Measurements from ENCODE around the gene SDHAF2. TPM values are rescaled to one million over a fixed set of nuclear protein-coding genes. Genes with fewer than 3 reads are reported as not detected.

SDHAF2 gene
- total RNA-seq, 1 experiment from 2014 or later: 34.0 TPM

DNA sequence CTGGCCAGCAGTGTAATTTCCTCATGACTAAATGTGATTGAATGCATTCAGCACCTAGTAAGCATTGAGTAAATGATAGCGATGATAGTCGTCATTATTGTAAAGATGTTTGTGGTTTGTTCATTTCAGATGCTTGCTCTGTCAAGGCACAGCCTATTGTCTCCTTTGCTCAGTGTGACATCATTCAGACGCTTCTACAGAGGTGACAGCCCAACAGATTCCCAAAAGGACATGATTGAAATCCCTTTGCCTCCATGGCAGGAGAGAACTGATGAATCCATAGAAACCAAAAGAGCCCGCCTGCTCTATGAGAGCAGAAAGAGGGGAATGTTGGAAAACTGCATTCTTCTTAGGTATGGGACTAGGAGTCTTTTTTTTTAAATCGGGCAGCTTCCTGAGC is 7.6 kb downstream of the SDHAF2 start:
- BruUV-seq (replicated peaks): no TSS peak
- peaks cover 95% of the 10 kb centered on the region for H3K79me2 ChIP-seq (ENCODE audit: insufficient read depth, low read length)
- H3K4me1 ChIP-seq (ENCODE audit: control insufficient read depth in 1 of 2, insufficient read depth in 2 of 2, low read length in 2 of 2): peaks cover 0 to 5% of the 10 kb centered on the region in 2 experiments; a peak in 2 of 4 replicates
- H3K27ac ChIP-seq (ENCODE audit: low read depth, low read length): no peak overlapping the region
- no peaks in the 10 kb centered on the region for H3K9me3 ChIP-seq (ENCODE audit: control insufficient read depth in 1 of 2, insufficient read depth in 1 of 2, low read depth in 1 of 2, low read length in 2 of 2)
- H4K20me1 ChIP-seq (ENCODE audit: insufficient read depth): peaks cover 19% of the 10 kb centered on the region; the same call in 1 of the 2 replicates
- H2AFZ ChIP-seq (ENCODE audit: low read depth, low read length, poor library complexity, severe bottlenecking): no peak overlapping the region
- ChIA-PET CTCF (no interaction called here), POLR2A (no interaction called here), RAD21 (ENCODE audit: low non-redundant PET in 1 of 2, low total read pairs in 2 of 2, uncharacterized antibody in 2 of 2, unreplicated experiment in 2 of 2) (no interaction called here)
- no peaks in the 10 kb centered on the region for H3K27me3 ChIP-seq (ENCODE audit: insufficient read depth, low read length)
- no peak overlapping the region for H3K9ac ChIP-seq (ENCODE audit: low read length)
- TF ChIP-seq EZH2phosphoT487 (IDR thresholded peaks at IDR 0.05; ENCODE audit: borderline replicate concordance) (no peak), SP1 (IDR thresholded peaks at IDR 0.05; ENCODE audit: low read depth) (no peak), CEBPB (IDR thresholded peaks at IDR 0.05; ENCODE audit: low read depth) (no peak), POLR2A (IDR thresholded peaks at IDR 0.05; ENCODE audit: borderline replicate concordance, extremely low read depth, insufficient read depth, insufficient read length) (no peak), RAD21 (IDR thresholded peaks at IDR 0.05; ENCODE audit: low read depth) (no peak), YY1 (IDR thresholded peaks at IDR 0.05; ENCODE audit: extremely low read depth, insufficient replicate concordance, low read depth, low read length) (no peak), CBX3 (IDR thresholded peaks at IDR 0.05; ENCODE audit: low read depth) (no peak), ELF1 (IDR thresholded peaks at IDR 0.05; ENCODE audit: borderline replicate concordance, low read depth) (no peak), EGR1 (IDR thresholded peaks at IDR 0.05; ENCODE audit: low read depth) (no peak)
- TF ChIP-seq, protein P1, sequence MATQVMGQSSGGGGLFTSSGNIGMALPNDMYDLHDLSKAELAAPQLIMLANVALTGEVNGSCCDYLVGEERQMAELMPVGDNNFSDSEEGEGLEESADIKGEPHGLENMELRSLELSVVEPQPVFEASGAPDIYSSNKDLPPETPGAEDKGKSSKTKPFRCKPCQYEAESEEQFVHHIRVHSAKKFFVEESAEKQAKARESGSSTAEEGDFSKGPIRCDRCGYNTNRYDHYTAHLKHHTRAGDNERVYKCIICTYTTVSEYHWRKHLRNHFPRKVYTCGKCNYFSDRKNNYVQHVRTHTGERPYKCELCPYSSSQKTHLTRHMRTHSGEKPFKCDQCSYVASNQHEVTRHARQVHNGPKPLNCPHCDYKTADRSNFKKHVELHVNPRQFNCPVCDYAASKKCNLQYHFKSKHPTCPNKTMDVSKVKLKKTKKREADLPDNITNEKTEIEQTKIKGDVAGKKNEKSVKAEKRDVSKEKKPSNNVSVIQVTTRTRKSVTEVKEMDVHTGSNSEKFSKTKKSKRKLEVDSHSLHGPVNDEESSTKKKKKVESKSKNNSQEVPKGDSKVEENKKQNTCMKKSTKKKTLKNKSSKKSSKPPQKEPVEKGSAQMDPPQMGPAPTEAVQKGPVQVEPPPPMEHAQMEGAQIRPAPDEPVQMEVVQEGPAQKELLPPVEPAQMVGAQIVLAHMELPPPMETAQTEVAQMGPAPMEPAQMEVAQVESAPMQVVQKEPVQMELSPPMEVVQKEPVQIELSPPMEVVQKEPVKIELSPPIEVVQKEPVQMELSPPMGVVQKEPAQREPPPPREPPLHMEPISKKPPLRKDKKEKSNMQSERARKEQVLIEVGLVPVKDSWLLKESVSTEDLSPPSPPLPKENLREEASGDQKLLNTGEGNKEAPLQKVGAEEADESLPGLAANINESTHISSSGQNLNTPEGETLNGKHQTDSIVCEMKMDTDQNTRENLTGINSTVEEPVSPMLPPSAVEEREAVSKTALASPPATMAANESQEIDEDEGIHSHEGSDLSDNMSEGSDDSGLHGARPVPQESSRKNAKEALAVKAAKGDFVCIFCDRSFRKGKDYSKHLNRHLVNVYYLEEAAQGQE (IDR thresholded peaks at IDR 0.05; ENCODE audit: low read depth): no peak
- TF ChIP-seq, protein P2, sequence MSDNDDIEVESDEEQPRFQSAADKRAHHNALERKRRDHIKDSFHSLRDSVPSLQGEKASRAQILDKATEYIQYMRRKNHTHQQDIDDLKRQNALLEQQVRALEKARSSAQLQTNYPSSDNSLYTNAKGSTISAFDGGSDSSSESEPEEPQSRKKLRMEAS (IDR thresholded peaks at IDR 0.05): no peak
- TF ChIP-seq, protein P3, sequence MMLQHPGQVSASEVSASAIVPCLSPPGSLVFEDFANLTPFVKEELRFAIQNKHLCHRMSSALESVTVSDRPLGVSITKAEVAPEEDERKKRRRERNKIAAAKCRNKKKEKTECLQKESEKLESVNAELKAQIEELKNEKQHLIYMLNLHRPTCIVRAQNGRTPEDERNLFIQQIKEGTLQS (IDR thresholded peaks at IDR 0.05): no peak
- intact Hi-C loops (cut with micrococcal nuclease): no loop called here
- no peaks in the 10 kb centered on the region for H3K9me2 ChIP-seq (ENCODE audit: insufficient read depth)
- H3K36me3 ChIP-seq (ENCODE audit: control insufficient read depth in 1 of 2, insufficient read depth in 2 of 2, low read length in 2 of 2): peaks cover 26 to 43% of the 10 kb centered on the region in 2 experiments
- H3K4me3 ChIP-seq (replicated peaks in 1 of 2; ENCODE audit: low read depth in 1 of 2, low read length in 2 of 2): no peak overlapping the region
- ATAC-seq: no peak
- no peak for DNase-seq (ENCODE audit: low read depth, low spot score)
- H3K4me2 ChIP-seq (ENCODE audit: low read length): no peak overlapping the region
